ENCODE measurements around the gene OR10H4. TPM values are rescaled to one million over a fixed set of nuclear protein-coding genes. Genes with fewer than 3 reads are reported as not detected.
"Not testable (repeated sequence)": the region's sequence is repeated elsewhere in the genome, so short reads cannot be mapped to it uniquely, and the experiment has no call there.

OR10H4 gene
- total RNA-seq, 4 donors from 2014 or later = not detected

DNA sequence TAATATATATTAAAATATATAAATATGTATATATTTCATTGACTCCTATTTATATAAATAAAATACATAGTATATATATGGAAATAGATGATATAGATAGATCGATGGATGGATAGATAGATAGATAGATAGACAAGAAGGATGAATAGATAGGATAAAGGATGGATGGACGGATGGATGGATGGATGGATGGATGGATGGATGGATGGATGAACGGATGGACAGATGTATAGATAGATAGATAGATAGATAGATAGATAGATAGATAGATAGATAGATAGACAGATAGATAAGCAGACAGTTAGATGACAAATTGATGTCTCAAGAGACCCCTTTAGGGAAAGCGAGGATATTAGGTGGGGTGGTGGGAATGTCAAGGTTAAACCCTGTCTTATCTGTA is 29.6 kb upstream of the OR10H4 start:
- no peaks in the 10 kb centered on the region for H3K9me3 ChIP-seq
- H3K27me3 ChIP-seq = no peaks in the 10 kb centered on the region
- H3K27ac ChIP-seq = no peak overlapping the region
- no peak for DNase-seq
- TF ChIP-seq POLR2A (IDR thresholded peaks at IDR 0.05) = no peak
- TF ChIP-seq, protein P1, sequence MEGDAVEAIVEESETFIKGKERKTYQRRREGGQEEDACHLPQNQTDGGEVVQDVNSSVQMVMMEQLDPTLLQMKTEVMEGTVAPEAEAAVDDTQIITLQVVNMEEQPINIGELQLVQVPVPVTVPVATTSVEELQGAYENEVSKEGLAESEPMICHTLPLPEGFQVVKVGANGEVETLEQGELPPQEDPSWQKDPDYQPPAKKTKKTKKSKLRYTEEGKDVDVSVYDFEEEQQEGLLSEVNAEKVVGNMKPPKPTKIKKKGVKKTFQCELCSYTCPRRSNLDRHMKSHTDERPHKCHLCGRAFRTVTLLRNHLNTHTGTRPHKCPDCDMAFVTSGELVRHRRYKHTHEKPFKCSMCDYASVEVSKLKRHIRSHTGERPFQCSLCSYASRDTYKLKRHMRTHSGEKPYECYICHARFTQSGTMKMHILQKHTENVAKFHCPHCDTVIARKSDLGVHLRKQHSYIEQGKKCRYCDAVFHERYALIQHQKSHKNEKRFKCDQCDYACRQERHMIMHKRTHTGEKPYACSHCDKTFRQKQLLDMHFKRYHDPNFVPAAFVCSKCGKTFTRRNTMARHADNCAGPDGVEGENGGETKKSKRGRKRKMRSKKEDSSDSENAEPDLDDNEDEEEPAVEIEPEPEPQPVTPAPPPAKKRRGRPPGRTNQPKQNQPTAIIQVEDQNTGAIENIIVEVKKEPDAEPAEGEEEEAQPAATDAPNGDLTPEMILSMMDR (IDR thresholded peaks at IDR 0.05) = no peak
- no peak overlapping the region for H3K4me3 ChIP-seq (replicated peaks in 1 of 3)
- WGBS, 2 donors = 78 to 89% methylated on average over 4 of the region's 4 CpGs
- intact Hi-C loops (cut with DNase I) = no loop called here
- no peaks in the 10 kb centered on the region for H3K36me3 ChIP-seq
- no peaks in the 10 kb centered on the region for H3K4me1 ChIP-seq

DNA sequence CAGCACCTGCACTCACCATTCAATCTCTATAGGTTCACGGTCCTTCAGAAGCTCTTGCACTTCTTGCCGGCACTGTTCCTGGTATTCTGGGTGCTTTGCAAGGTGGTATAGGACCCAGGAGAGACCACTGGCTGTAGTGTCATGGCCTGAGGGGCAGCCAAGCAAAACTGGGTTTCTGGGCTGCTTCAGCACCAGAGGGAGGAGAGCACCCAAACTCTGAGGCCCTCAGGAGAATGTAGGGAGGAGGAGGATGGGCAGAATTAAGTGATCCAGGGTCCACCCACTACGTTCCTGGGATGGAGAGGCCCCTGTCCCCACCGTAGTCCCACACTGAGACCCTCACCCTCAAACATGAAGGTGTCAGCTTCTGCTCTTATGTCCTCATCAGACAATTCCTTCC is 26.8 kb upstream of the OR10H4 start:
- Histone ChIP-seq H3K36me3 (no peaks in the 10 kb centered on the region), H3K27me3 (no peaks in the 10 kb centered on the region), H3K9me3 (no peaks in the 10 kb centered on the region), H3K4me1 (no peaks in the 10 kb centered on the region), H3K4me3 (replicated peaks in 1 of 3) (no peak overlapping the region), H3K27ac (no peak overlapping the region)
- 44 to 72% methylated on average over 4 of the region's 4 CpGs for WGBS, 2 donors
- no peak for DNase-seq
- TF ChIP-seq POLR2A (IDR thresholded peaks at IDR 0.05) = no peak
- TF ChIP-seq, protein P1 (IDR thresholded peaks at IDR 0.05) = no peak
- intact Hi-C loops (cut with DNase I) = no loop called here

DNA sequence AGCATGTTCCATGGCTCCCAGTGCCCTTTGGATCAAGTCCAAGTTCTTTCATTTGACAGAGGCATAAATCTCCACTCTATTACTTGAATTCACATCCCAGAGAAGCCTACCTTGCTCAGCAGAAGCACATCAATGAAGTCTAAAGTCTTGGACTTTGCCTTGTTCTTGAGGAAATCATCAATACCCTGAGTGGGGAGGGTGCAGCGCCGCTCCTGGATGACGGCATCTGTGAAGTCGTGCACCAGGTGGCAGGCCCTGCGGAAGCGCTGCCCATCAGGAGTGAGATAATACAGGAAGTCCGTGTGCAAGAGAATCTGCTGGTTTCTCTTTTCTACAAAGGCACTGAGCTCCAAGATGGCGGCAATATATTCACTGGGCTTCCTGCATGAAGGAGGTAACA is 25.1 kb upstream of the OR10H4 start:
- no peak for DNase-seq
- no peaks in the 10 kb centered on the region for H3K36me3 ChIP-seq
- no peak for TF ChIP-seq POLR2A (IDR thresholded peaks at IDR 0.05)
- TF ChIP-seq, protein P1 (IDR thresholded peaks at IDR 0.05) = no peak
- no peaks in the 10 kb centered on the region for H3K4me1 ChIP-seq
- H3K9me3 ChIP-seq = no peaks in the 10 kb centered on the region
- H3K27me3 ChIP-seq = no peaks in the 10 kb centered on the region
- no peak overlapping the region for H3K27ac ChIP-seq
- 77 to 83% methylated on average over 8 of the region's 8 CpGs for WGBS, 2 donors
- intact Hi-C loops (cut with DNase I) = no loop called here
- no peak overlapping the region for H3K4me3 ChIP-seq (replicated peaks in 1 of 3)

DNA sequence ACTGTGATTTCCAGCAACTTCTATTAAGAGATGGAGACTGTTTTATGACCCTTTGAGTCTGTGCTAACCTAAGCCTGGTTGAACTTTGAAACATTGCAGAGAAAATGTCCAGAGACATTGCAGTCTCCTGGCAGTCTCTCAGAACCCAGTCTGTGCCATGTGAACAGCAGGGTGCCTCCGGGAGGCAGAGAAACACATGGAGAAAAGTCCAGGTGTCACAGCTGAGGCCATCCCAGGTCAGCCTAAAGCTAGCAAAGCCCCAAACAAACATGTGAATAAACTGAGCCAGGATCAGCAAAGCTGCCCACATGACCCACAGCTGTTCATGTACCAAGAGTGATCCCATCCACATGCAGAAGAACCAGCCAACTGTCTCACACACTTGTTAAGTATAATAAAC is 22.3 kb upstream of the OR10H4 start:
- no peaks in the 10 kb centered on the region for H3K36me3 ChIP-seq
- no peaks in the 10 kb centered on the region for H3K9me3 ChIP-seq
- TF ChIP-seq POLR2A (IDR thresholded peaks at IDR 0.05) = no peak
- TF ChIP-seq, protein P1 (IDR thresholded peaks at IDR 0.05) = no peak
- no peak for DNase-seq
- H3K4me3 ChIP-seq (replicated peaks in 1 of 3) = no peak overlapping the region
- H3K4me1 ChIP-seq = no peaks in the 10 kb centered on the region
- WGBS, 2 donors = 78% methylated on average over 1 of the region's 1 CpG; no CpG with 5 or more reads in 1 of the 2 donors
- intact Hi-C loops (cut with DNase I) = no loop called here
- no peak overlapping the region for H3K27ac ChIP-seq
- H3K27me3 ChIP-seq = no peaks in the 10 kb centered on the region

DNA sequence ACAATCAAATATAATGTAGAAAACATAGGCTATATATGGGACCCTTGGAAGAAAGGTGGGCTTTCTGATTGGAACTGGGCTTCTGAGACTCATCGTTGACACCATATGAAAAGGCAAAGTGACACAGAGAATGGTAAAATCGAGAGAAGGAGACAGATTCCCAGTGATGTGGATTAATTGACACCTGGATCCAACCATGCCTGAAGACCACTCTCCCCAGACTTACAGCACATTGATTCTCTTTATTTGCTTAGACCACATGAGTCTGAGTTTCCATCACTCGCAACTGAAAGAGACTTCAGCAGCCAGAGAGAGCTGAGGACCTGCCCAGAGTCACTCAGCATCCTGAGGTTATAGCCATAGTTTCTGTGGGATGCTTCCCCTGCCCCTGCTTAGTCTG is 20.5 kb upstream of the OR10H4 start:
- intact Hi-C loops (cut with DNase I) = no loop called here
- 82 to 85% methylated on average over 3 of the region's 3 CpGs for WGBS, 2 donors
- no peak overlapping the region for H3K4me3 ChIP-seq (replicated peaks in 1 of 3)

DNA sequence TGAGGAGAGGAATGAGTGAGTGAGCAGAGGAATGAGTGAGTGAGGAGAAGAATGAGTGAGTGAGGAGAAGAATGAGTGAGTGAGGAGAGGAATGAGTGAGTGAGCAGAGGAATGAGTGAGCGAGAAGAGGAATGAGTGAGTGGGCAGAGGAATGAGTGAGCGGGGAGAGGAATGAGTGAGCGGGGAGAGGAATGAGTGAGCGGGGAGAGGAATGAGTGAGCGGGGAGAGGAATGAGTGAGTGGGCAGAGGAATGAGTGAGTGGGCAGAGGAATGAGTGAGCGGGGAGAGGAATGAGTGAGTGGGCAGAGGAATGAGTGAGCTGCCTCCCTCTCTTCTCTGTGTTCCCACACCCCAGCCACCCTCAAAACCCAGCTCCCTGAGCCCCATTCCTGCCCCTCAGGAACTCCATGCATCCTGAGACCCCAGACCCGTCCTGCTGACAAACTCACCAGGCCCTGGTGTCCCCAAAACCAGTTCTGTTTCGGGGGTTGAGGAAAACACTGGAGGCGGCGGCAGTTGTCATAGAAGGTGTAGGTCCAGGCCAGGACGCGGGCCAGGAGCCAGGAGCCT is 15.0 kb upstream of the OR10H4 start:
- Histone ChIP-seq H3K4me3 (replicated peaks in 1 of 3) (peak overlapping the region in 1 of 3 donors; percentile 3), H3K4me1 (peaks cover 0 to 15% of the 10 kb centered on the region in 2 donors)
- intact Hi-C loops (cut with DNase I); H3K27ac ChIP-seq; DNase-seq; H3K36me3 ChIP-seq; H3K27me3 ChIP-seq; H3K9me3 ChIP-seq: not testable (repeated sequence)
- 42 to 87% methylated on average over 12 of the region's 12 CpGs for WGBS, 2 donors

More for the DNA sequence above, 20.5 kb upstream of the OR10H4 start:
- Histone ChIP-seq H3K27ac (no peak overlapping the region), H3K36me3 (no peaks in the 10 kb centered on the region), H3K9me3 (no peaks in the 10 kb centered on the region), H3K27me3 (no peaks in the 10 kb centered on the region), H3K4me1 (no peaks in the 10 kb centered on the region)
- no peak for DNase-seq
- TF ChIP-seq, protein P1 (IDR thresholded peaks at IDR 0.05) = no peak
- no peak for TF ChIP-seq POLR2A (IDR thresholded peaks at IDR 0.05)
